Natural killer cell (primary cell): Measurements from ENCODE around the gene PHF19. TPM values are rescaled to one million over a fixed set of nuclear protein-coding genes. Genes with fewer than 3 reads are reported as not detected.

Experiments used
- ATAC-seq, 3 donors: fragments of 150-1000 bp in 2 of 3; fragments of 200-7000 bp in 1 of 3; cut with Tn5 transposase; 1 replicate in 1 of 3; 2 replicates in 2 of 3; pipeline ENCODE4 v1.10.0; 2021; ENCODE audit warnings: mild to moderate bottlenecking in 2 of 3, moderate library complexity in 2 of 3
- DNase-seq, 2 donors: peaks; one replicate each; pipeline versions ENCODE4 v3.0.0 to v3.0.0-alpha.2; 2013 to 2021; ENCODE audit warnings: mixed read lengths in 1 of 2
- H3K27ac ChIP-seq: one replicate; pipeline ENCODE4 v1.5.1; 2013; ENCODE audit warnings: mild to moderate bottlenecking, low read length
- H3K27me3 ChIP-seq: one replicate; pipeline ENCODE4 v1.6.1; 2013; ENCODE audit warnings: low read length; ENCODE audit not compliant: control insufficient read depth, insufficient read depth
- H3K36me3 ChIP-seq: one replicate; pipeline ENCODE4 v1.6.1; 2013; ENCODE audit warnings: low read length; ENCODE audit not compliant: control insufficient read depth, insufficient read depth
- H3K4me1 ChIP-seq: one replicate; pipeline ENCODE4 v1.6.1; 2013; ENCODE audit warnings: low read length; ENCODE audit not compliant: control insufficient read depth, insufficient read depth
- H3K4me3 ChIP-seq: one replicate; pipeline ENCODE4 v1.5.1; 2013; ENCODE audit warnings: low read length
- H3K9me3 ChIP-seq: one replicate; pipeline ENCODE4 v1.6.1; 2013; ENCODE audit warnings: low read length; ENCODE audit not compliant: control insufficient read depth, insufficient read depth
- H3K27ac Mint-ChIP-seq, 2 donors: one replicate each; pipeline ENCODE4 v1.8.0; 2022; ENCODE audit warnings: mild to moderate bottlenecking in 2 of 2, mixed read lengths in 2 of 2, moderate library complexity in 1 of 2
- H3K27me3 Mint-ChIP-seq, 2 donors: one replicate each; pipeline ENCODE4 v1.8.0; 2022; ENCODE audit warnings: low read depth in 2 of 2, mixed read lengths in 2 of 2
- H3K36me3 Mint-ChIP-seq: one replicate; pipeline ENCODE4 v1.8.0; 2022; ENCODE audit warnings: mixed read lengths
- H3K4me1 Mint-ChIP-seq, 2 donors: one replicate each; pipeline ENCODE4 v1.8.0; 2022; ENCODE audit warnings: mixed read lengths in 2 of 2
- H3K4me3 Mint-ChIP-seq: one replicate; pipeline ENCODE4 v1.8.0; 2022; ENCODE audit warnings: mild to moderate bottlenecking, moderate library complexity, mixed read lengths
- H3K9me3 Mint-ChIP-seq, 2 donors: one replicate each; pipeline ENCODE4 v1.8.0; 2022; ENCODE audit warnings: mixed read lengths in 2 of 2
- CTCF ChIP-seq: fragments of 200-600 bp; IDR thresholded peaks from one replicate; pipeline ENCODE4 v1.8.0; 2022; ENCODE audit warnings: antibody characterized with exemption
- WGBS: methylation state at CpG from one replicate; pipeline ENCODE4 v1.1.7; 2013; ENCODE audit warnings: missing lambda C conversion rate; ENCODE audit not compliant: insufficient coverage; 5-methylcytosine and 5-hydroxymethylcytosine counted together
- intact Hi-C: fragments of 100-400 bp; cut with micrococcal nuclease; formaldehyde crosslinking; loops from one replicate; pipeline ENCODE4 v1.14.2; 2022
- total RNA-seq, 4 donors: library from RNA; stranded (reverse); fragments of 120-200 nt in 1 of 4; gene quantifications; one replicate each; pipeline versions ENCODE4 v1.2.3 to v1.2.4, GENCODE V29; 2013 to 2022

Gene PHF19
- total RNA-seq, 3 donors from 2014 or later (not counting 1 experiment from before 2014, with no cell fraction given): 34.1 to 54.0 (median 47.8) TPM

GRCh38 chr9:120888626-120889025 is 11.6 kb upstream of the PHF19 start:
- Histone ChIP-seq H3K9me3 (no peaks in the 10 kb centered on the region), H3K36me3 (no peaks in the 10 kb centered on the region), H3K27ac (no peak overlapping the region), H3K4me3 (no peak overlapping the region), H3K27me3 (no peaks in the 10 kb centered on the region), H3K4me1 (peaks cover 32% of the 10 kb centered on the region)
- intact Hi-C loops: no loop called here
- Mint-ChIP-seq H3K27ac (no peak overlapping the region), H3K4me1 (peaks cover 13 to 22% of the 10 kb centered on the region in 2 donors), H3K4me3 (no peak overlapping the region), H3K9me3 (no peaks in the 10 kb centered on the region), H3K27me3 (peaks cover 0 to 3% of the 10 kb centered on the region in 2 donors), H3K36me3 (no peaks in the 10 kb centered on the region)
- no peak for TF ChIP-seq CTCF
- DNase-seq (no peak), ATAC-seq (no peak)

GRCh38 chr9:120886490-120886967 is 9.5 kb upstream of the PHF19 start:
- ATAC-seq: no peak
- H3K9me3 Mint-ChIP-seq: no peaks in the 10 kb centered on the region
- no peak for TF ChIP-seq CTCF
- peaks cover 0 to 3% of the 10 kb centered on the region in 2 donors for H3K27me3 Mint-ChIP-seq
- no peak overlapping the region for H3K4me3 ChIP-seq
- H3K27ac ChIP-seq: no peak overlapping the region
- H3K36me3 ChIP-seq: no peaks in the 10 kb centered on the region
- no peaks in the 10 kb centered on the region for H3K9me3 ChIP-seq
- no peaks in the 10 kb centered on the region for H3K36me3 Mint-ChIP-seq
- H3K4me3 Mint-ChIP-seq: no peak overlapping the region
- intact Hi-C loops: no loop called here
- H3K27ac Mint-ChIP-seq: no peak overlapping the region
- WGBS: 70% methylated on average over 8 of the region's 8 CpGs
- H3K4me1 Mint-ChIP-seq: peaks cover 0 to 4% of the 10 kb centered on the region in 2 donors
- no peak for DNase-seq
- peaks cover 25% of the 10 kb centered on the region for H3K4me1 ChIP-seq
- H3K27me3 ChIP-seq: no peaks in the 10 kb centered on the region

GRCh38 chr9:120885958-120886357 is 9.0 kb upstream of the PHF19 start:
- WGBS: 59% methylated on average over 5 of the region's 5 CpGs
- no peaks in the 10 kb centered on the region for H3K36me3 ChIP-seq
- Mint-ChIP-seq H3K4me1 (peaks cover 0 to 4% of the 10 kb centered on the region in 2 donors), H3K4me3 (no peak overlapping the region), H3K36me3 (no peaks in the 10 kb centered on the region), H3K27ac (no peak overlapping the region), H3K9me3 (no peaks in the 10 kb centered on the region), H3K27me3 (peaks cover 0 to 3% of the 10 kb centered on the region in 2 donors)
- intact Hi-C loops: no loop called here
- no peaks in the 10 kb centered on the region for H3K27me3 ChIP-seq
- no peak for TF ChIP-seq CTCF
- H3K4me1 ChIP-seq: peaks cover 19% of the 10 kb centered on the region
- H3K4me3 ChIP-seq: no peak overlapping the region
- no peak overlapping the region for H3K27ac ChIP-seq
- H3K9me3 ChIP-seq: no peaks in the 10 kb centered on the region
- ATAC-seq (no peak), DNase-seq (no peak)

GRCh38 chr9:120885457-120885856 is 8.5 kb upstream of the PHF19 start:
- Mint-ChIP-seq H3K27ac (no peak overlapping the region), H3K4me1 (peaks cover 0 to 4% of the 10 kb centered on the region in 2 donors), H3K4me3 (no peak overlapping the region), H3K36me3 (no peaks in the 10 kb centered on the region), H3K9me3 (no peaks in the 10 kb centered on the region), H3K27me3 (peaks cover 0 to 3% of the 10 kb centered on the region in 2 donors)
- H3K36me3 ChIP-seq: no peaks in the 10 kb centered on the region
- peaks cover 14% of the 10 kb centered on the region for H3K4me1 ChIP-seq
- H3K4me3 ChIP-seq: no peak overlapping the region
- H3K27ac ChIP-seq: no peak overlapping the region
- ATAC-seq (no peak), DNase-seq (no peak)
- intact Hi-C loops: no loop called here
- no peak for TF ChIP-seq CTCF
- H3K27me3 ChIP-seq: no peaks in the 10 kb centered on the region
- 90% methylated on average over 3 of the region's 3 CpGs for WGBS
- no peaks in the 10 kb centered on the region for H3K9me3 ChIP-seq
